Osteocyte (in vitro differentiated cells): ENCODE results near the gene EPC1. TPM values are rescaled to one million over a fixed set of nuclear protein-coding genes. Genes with fewer than 3 reads are reported as not detected.

Experiments
- DNase-seq: peaks from one replicate; pipeline ENCODE4 v3.0.0; 2021; ENCODE audit warnings: mixed read lengths; ENCODE audit not compliant: unreplicated experiment; ENCODE audit errors: extremely low spot score
- H3K27ac Mint-ChIP-seq: one replicate; pipeline ENCODE4 v1.8.0; 2021; ENCODE audit warnings: mild to moderate bottlenecking, mixed read lengths; ENCODE audit not compliant: unreplicated experiment
- H3K27me3 Mint-ChIP-seq: one replicate; pipeline ENCODE4 v1.8.0; 2021; ENCODE audit warnings: mixed read lengths; ENCODE audit not compliant: unreplicated experiment
- H3K36me3 Mint-ChIP-seq: one replicate; pipeline ENCODE4 v1.8.0; 2021; ENCODE audit warnings: mixed read lengths; ENCODE audit not compliant: unreplicated experiment
- H3K4me1 Mint-ChIP-seq: one replicate; pipeline ENCODE4 v1.8.0; 2021; ENCODE audit warnings: mixed read lengths; ENCODE audit not compliant: unreplicated experiment
- H3K4me3 Mint-ChIP-seq: one replicate; pipeline ENCODE4 v1.8.0; 2021; ENCODE audit warnings: mild to moderate bottlenecking, moderate library complexity, mixed read lengths; ENCODE audit not compliant: unreplicated experiment
- H3K9me3 Mint-ChIP-seq: one replicate; pipeline ENCODE4 v1.8.0; 2021; ENCODE audit warnings: mixed read lengths; ENCODE audit not compliant: unreplicated experiment
- CTCF ChIP-seq: fragments of 200-600 bp; sonication (generic); IDR thresholded peaks from 2 replicates; pipeline ENCODE4 v1.5.0; 2021; ENCODE audit warnings: antibody characterized with exemption, mild to moderate bottlenecking, moderate library complexity
- total RNA-seq: library from RNA; stranded (reverse); gene quantifications from 2 replicates; pipeline ENCODE4 v1.2.1, GENCODE V29; 2021

Gene EPC1
- total RNA-seq, 1 donor from 2014 or later: 35.5 TPM

DNA sequence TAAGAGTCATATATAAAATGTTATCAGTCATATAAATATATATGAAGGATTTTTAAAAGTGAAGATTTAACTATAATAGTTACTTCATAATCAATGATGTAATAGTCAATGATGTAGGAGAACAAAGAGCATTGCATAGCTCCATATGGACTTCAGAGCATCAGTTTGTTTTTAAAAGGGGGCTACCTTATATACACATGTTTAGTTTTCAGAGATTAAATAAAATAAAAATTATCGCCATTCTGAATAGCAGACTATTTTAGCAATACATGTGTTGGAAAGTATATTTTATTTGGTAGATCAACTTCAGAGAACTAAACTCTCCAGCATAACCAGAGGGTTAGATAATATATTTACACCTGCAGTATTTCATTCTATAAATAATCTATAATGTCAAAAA is 29.1 kb upstream of the EPC1 start:
- Mint-ChIP-seq H3K27me3 (no peaks in the 10 kb centered on the region), H3K4me3 (no peak overlapping the region), H3K9me3 (peaks cover 5% of the 10 kb centered on the region), H3K4me1 (peaks cover 29% of the 10 kb centered on the region), H3K36me3 (peaks cover 4% of the 10 kb centered on the region), H3K27ac (no peak overlapping the region)
- DNase-seq: no peak
- no peak for TF ChIP-seq CTCF

- Mint-ChIP-seq H3K27ac (no peak overlapping the region), H3K4me1 (peaks cover 29% of the 10 kb centered on the region), H3K36me3 (peaks cover 4% of the 10 kb centered on the region), H3K27me3 (no peaks in the 10 kb centered on the region), H3K4me3 (no peak overlapping the region), H3K9me3 (peaks cover 5% of the 10 kb centered on the region)
- no peak for DNase-seq
- no peak for TF ChIP-seq CTCF
Measured at GRCh38 chr10:32375631-32376030, 28.7 kb upstream of the EPC1 start.

DNA sequence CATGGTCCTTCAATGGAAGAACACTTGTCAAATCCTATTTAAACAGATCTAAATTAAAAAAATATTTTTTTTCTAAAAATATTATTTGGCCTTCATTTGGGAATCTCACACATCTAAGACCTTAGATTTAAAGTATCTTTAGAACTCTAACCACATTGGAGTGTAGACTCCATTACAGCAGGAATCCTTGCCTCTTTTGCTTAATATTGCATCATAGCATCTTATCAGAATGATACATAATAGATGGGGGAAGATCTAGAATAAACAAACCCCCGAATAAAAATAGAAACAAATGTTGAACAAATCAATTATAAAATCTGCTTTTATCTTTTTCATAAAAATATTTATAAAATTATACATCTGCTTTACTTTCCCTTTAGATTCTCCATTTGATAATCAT is 27.6 kb upstream of the EPC1 start:
- H3K9me3 Mint-ChIP-seq: peaks cover 5% of the 10 kb centered on the region
- H3K36me3 Mint-ChIP-seq: peaks cover 4% of the 10 kb centered on the region
- no peak overlapping the region for H3K27ac Mint-ChIP-seq
- TF ChIP-seq CTCF: no peak
- H3K27me3 Mint-ChIP-seq: no peaks in the 10 kb centered on the region
- no peak overlapping the region for H3K4me3 Mint-ChIP-seq
- H3K4me1 Mint-ChIP-seq: peaks cover 29% of the 10 kb centered on the region
- no peak for DNase-seq

DNA sequence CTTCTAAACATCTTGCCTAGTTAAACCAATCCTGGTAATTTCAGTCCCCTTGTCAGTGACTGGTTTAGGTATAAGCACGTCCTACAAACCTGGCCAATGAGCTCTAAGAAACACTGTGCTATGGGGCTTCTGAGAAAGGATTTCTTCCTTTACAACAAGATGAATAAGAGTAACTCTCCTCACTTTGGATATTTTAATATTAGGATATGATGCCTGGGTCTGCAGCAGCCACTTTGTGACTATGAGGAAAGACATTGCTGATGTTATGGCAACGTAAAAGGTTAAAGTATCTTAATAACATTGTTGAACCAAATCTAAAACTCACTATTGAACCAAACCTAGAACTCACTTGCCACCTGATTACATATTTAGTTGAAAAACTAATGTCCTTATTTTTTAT is 26.5 kb upstream of the EPC1 start:
- H3K36me3 Mint-ChIP-seq: peaks cover 4% of the 10 kb centered on the region
- DNase-seq: no peak
- H3K9me3 Mint-ChIP-seq: peaks cover 5% of the 10 kb centered on the region
- H3K27me3 Mint-ChIP-seq: no peaks in the 10 kb centered on the region
- peaks cover 29% of the 10 kb centered on the region for H3K4me1 Mint-ChIP-seq
- no peak overlapping the region for H3K4me3 Mint-ChIP-seq
- no peak overlapping the region for H3K27ac Mint-ChIP-seq
- TF ChIP-seq CTCF: no peak

- Mint-ChIP-seq H3K4me3 (no peak overlapping the region), H3K27me3 (no peaks in the 10 kb centered on the region), H3K27ac (no peak overlapping the region)
Measured at GRCh38 chr10:32373031-32373430, 26.1 kb upstream of the EPC1 start.

More at GRCh38 chr10:32373031-32373430, 26.1 kb upstream of the EPC1 start:
- Mint-ChIP-seq H3K36me3 (peaks cover 4% of the 10 kb centered on the region), H3K9me3 (peaks cover 5% of the 10 kb centered on the region), H3K4me1 (peaks cover 32% of the 10 kb centered on the region)
- no peak for TF ChIP-seq CTCF
- no peak for DNase-seq
